Uterus (tissue), 4 donors: Measurements from ENCODE around the gene S100A7A. TPM values are rescaled to one million over a fixed set of nuclear protein-coding genes. Genes with fewer than 3 reads are reported as not detected.

Experiments
- DNase-seq, 2 donors: peaks; one replicate each; pipeline ENCODE4 v3.0.0-alpha.2; 2019 to 2020
- H3K27ac ChIP-seq, 2 donors: fragments of 200-600 bp; sonication (generic); 1 replicate in 1 of 2; 2 replicates in 1 of 2; pipeline ENCODE4 v1.5.1; 2016 to 2018
- H3K27me3 ChIP-seq, 2 donors: fragments of 200-600 bp; sonication (generic); one replicate each; pipeline ENCODE4 v1.5.1; 2018 to 2019; ENCODE audit warnings: control low read depth in 1 of 2
- H3K36me3 ChIP-seq, 2 donors: fragments of 200-600 bp; sonication (generic); one replicate each; pipeline ENCODE4 v1.5.1; 2019; ENCODE audit warnings: control low read depth in 1 of 2
- H3K4me1 ChIP-seq, 2 donors: fragments of 200-600 bp; sonication (generic); one replicate each; pipeline ENCODE4 v1.5.1; 2018 to 2019; ENCODE audit warnings: control low read depth in 1 of 2
- H3K4me3 ChIP-seq, 2 donors: fragments of 200-600 bp; sonication (generic); 1 replicate in 1 of 2; 2 replicates in 1 of 2; pipeline ENCODE4 v1.5.1; 2018 to 2019; ENCODE audit warnings: mild to moderate bottlenecking in 1 of 2
- H3K9me3 ChIP-seq, 2 donors: fragments of 200-600 bp; sonication (generic); one replicate each; pipeline ENCODE4 v1.5.1; 2019; ENCODE audit warnings: control low read depth in 1 of 2
- CTCF ChIP-seq, 4 experiments: fragments of 200-600 bp in 2 of 4; fragments of 450-650 bp in 2 of 4; sonication (generic) in 2 of 4; IDR thresholded peaks; one replicate each; pipeline ENCODE4 v1.5.1; 2016 to 2019; ENCODE audit warnings: antibody characterized with exemption in 4 of 4, mild to moderate bottlenecking in 2 of 4, moderate library complexity in 1 of 4
- POLR2A ChIP-seq, 2 donors: fragments of 450-650 bp; IDR thresholded peaks; one replicate each; pipeline ENCODE4 v1.6.1; 2016; ENCODE audit warnings: antibody characterized with exemption in 2 of 2, mild to moderate bottlenecking in 1 of 2, moderate library complexity in 1 of 2
- intact Hi-C: fragments of 100-400 bp; cut with DNase I; formaldehyde crosslinking; loops from one replicate; pipeline ENCODE4 v1.15.1; 2023; ENCODE audit warnings: low total_unique reads
- total RNA-seq, 4 donors: library from RNA; depleted of rRNA in 3 of 4; stranded (reverse); fragments of >200 nt in 3 of 4; gene quantifications; one replicate each; pipeline versions ENCODE4 v1.1.0 to v1.2.4, GENCODE V29; 2014 to 2023
- donor health status: DM: yes; HTN: yes; CAD: no.

Gene S100A7A
- total RNA-seq, 4 donors from 2014 or later: not detected

GRCh38 chr1:153394391-153394790 is 21.9 kb upstream of the S100A7A start:
- Histone ChIP-seq H3K4me1 (no peaks in the 10 kb centered on the region), H3K27me3 (no peaks in the 10 kb centered on the region), H3K9me3 (no peaks in the 10 kb centered on the region), H3K4me3 (no peak overlapping the region), H3K36me3 (no peaks in the 10 kb centered on the region), H3K27ac (no peak overlapping the region)
- intact Hi-C loops: no loop called here
- no peak for DNase-seq
- TF ChIP-seq CTCF (IDR thresholded peaks at IDR 0.05): no peak
- TF ChIP-seq POLR2A (IDR thresholded peaks at IDR 0.05): no peak

- no peak for DNase-seq
- no peaks in the 10 kb centered on the region for H3K27me3 ChIP-seq
- H3K9me3 ChIP-seq: no peaks in the 10 kb centered on the region
- H3K36me3 ChIP-seq: no peaks in the 10 kb centered on the region
- no peak overlapping the region for H3K27ac ChIP-seq
- intact Hi-C loops: no loop called here
- H3K4me1 ChIP-seq: no peaks in the 10 kb centered on the region
- H3K4me3 ChIP-seq: no peak overlapping the region
- TF ChIP-seq POLR2A (IDR thresholded peaks at IDR 0.05): no peak
- TF ChIP-seq CTCF (IDR thresholded peaks at IDR 0.05): no peak
Measured at GRCh38 chr1:153395136-153395685, 21.1 kb upstream of the S100A7A start.

- no peak overlapping the region for H3K27ac ChIP-seq
- no peaks in the 10 kb centered on the region for H3K4me1 ChIP-seq
- H3K27me3 ChIP-seq: no peaks in the 10 kb centered on the region
- H3K36me3 ChIP-seq: no peaks in the 10 kb centered on the region
- H3K4me3 ChIP-seq: no peak overlapping the region
- intact Hi-C loops: no loop called here
- H3K9me3 ChIP-seq: no peaks in the 10 kb centered on the region
- no peak for TF ChIP-seq POLR2A (IDR thresholded peaks at IDR 0.05)
- no peak for TF ChIP-seq CTCF (IDR thresholded peaks at IDR 0.05)
- DNase-seq: no peak
Measured at GRCh38 chr1:153395776-153396175, 20.5 kb upstream of the S100A7A start.

GRCh38 chr1:153396461-153396860 is 19.9 kb upstream of the S100A7A start:
- H3K9me3 ChIP-seq: no peaks in the 10 kb centered on the region
- H3K27me3 ChIP-seq: no peaks in the 10 kb centered on the region
- H3K36me3 ChIP-seq: no peaks in the 10 kb centered on the region
- H3K27ac ChIP-seq: no peak overlapping the region
- no peaks in the 10 kb centered on the region for H3K4me1 ChIP-seq
- no peak overlapping the region for H3K4me3 ChIP-seq
- DNase-seq: no peak
- intact Hi-C loops: no loop called here
- TF ChIP-seq CTCF (IDR thresholded peaks at IDR 0.05) (no peak), POLR2A (IDR thresholded peaks at IDR 0.05) (no peak)

- intact Hi-C loops: no loop called here
- Histone ChIP-seq H3K27me3 (no peaks in the 10 kb centered on the region), H3K4me1 (no peaks in the 10 kb centered on the region), H3K9me3 (no peaks in the 10 kb centered on the region), H3K36me3 (no peaks in the 10 kb centered on the region), H3K27ac (no peak overlapping the region), H3K4me3 (no peak overlapping the region)
- no peak for TF ChIP-seq CTCF (IDR thresholded peaks at IDR 0.05)
- no peak for TF ChIP-seq POLR2A (IDR thresholded peaks at IDR 0.05)
- no peak for DNase-seq
Measured at GRCh38 chr1:153397051-153397923, 19.0 kb upstream of the S100A7A start.
